AG04450 (cell line): ENCODE measurements around the gene SRGAP3. TPM values are rescaled to one million over a fixed set of nuclear protein-coding genes. Genes with fewer than 3 reads are reported as not detected.

Experiments
- CTCF ChIA-PET: fragments of 300-600, 350-600 bp; formaldehyde crosslinking; extraction: SDS; loops from one replicate; lab custom pipeline; 2022; ENCODE audit warnings: antibody characterized with exemption, inconsistent platforms; lab: Charles Lee
- POLR2A ChIA-PET: fragments of 350-600 bp; formaldehyde crosslinking; extraction: SDS; loops from one replicate; lab custom pipeline; 2021; ENCODE audit warnings: antibody characterized with exemption, inconsistent platforms; lab: Yijun Ruan, JAX
- DNase-seq: peaks from one replicate; pipeline ENCODE4 v3.0.0-alpha.2; 2011; ENCODE audit warnings: low read depth, low spot score
- H3K27ac ChIP-seq: one replicate; pipeline ENCODE4 v1.5.1; 2012; ENCODE audit warnings: low read depth, low read length, control low read depth
- H3K27me3 ChIP-seq: one replicate; pipeline ENCODE4 v1.6.0; 2012; ENCODE audit warnings: low read length; ENCODE audit not compliant: control insufficient read depth, insufficient read depth
- H3K4me3 ChIP-seq: 2 replicates; pipeline ENCODE4 v1.5.1; 2011; ENCODE audit warnings: mild to moderate bottlenecking, low read depth, low read length, control low read depth
- H3K9me3 ChIP-seq: 2 replicates; pipeline ENCODE4 v1.5.1; 2012; ENCODE audit warnings: low read length; ENCODE audit not compliant: control insufficient read depth, insufficient read depth
- CTCF ChIP-seq: IDR thresholded peaks from 2 replicates; pipeline ENCODE4 v1.5.1; 2011; ENCODE audit warnings: low read depth, low read length, control low read depth, inconsistent platforms
- polyA plus RNA-seq: library from polyadenylated mRNA; depleted of rRNA; stranded (reverse); fragments of >200 nt; gene quantifications from 2 replicates; pipeline ENCODE4 v1.2.3, GENCODE V29; 2011

SRGAP3 gene
- polyA plus RNA-seq, 1 experiment = 0.61 TPM

- no peak overlapping the region for H3K4me3 ChIP-seq
- H3K9me3 ChIP-seq = peaks cover 3% of the 10 kb centered on the region
- peaks cover 33% of the 10 kb centered on the region for H3K27me3 ChIP-seq
- DNase-seq = no peak
- CTCF ChIA-PET = interaction anchor here (0.7 to 1.8 kb wide), 3 partner anchors 11 to 320 kb away, joined by 3 to 6 read pairs (median 4); no protein-coding TSS in a partner anchor
- no peak overlapping the region for H3K27ac ChIP-seq
- POLR2A ChIA-PET = no interaction called here
- TF ChIP-seq CTCF = no peak
These were observed 266.4 kb downstream of the SRGAP3 start for GRCh38 chr3:8983026-8983425.

- no peak for TF ChIP-seq CTCF
- ChIA-PET CTCF (interaction anchor here (0.7 to 1.8 kb wide), 2 partner anchors 11 to 32 kb away, joined by 3 to 6 read pairs; no protein-coding TSS in a partner anchor), POLR2A (interaction anchor here (0.6 kb wide), 1 partner anchor 92 kb away, joined by 3 read pairs; no protein-coding TSS in a partner anchor)
These were observed 266.9 kb downstream of the SRGAP3 start for GRCh38 chr3:8982509-8982908.

GRCh38 chr3:8981700-8982099 is 267.7 kb downstream of the SRGAP3 start:
- H3K27ac ChIP-seq = no peak overlapping the region
- H3K27me3 ChIP-seq = peaks cover 35% of the 10 kb centered on the region
- no peak for DNase-seq
- ChIA-PET POLR2A (no interaction called here), CTCF (interaction anchor here (0.8 kb wide), 1 partner anchor 15 kb away, joined by 3 read pairs; no protein-coding TSS in a partner anchor)
- peaks cover 3% of the 10 kb centered on the region for H3K9me3 ChIP-seq
- H3K4me3 ChIP-seq = no peak overlapping the region
- TF ChIP-seq CTCF = no peak

More at GRCh38 chr3:8982509-8982908, 266.9 kb downstream of the SRGAP3 start:
- Histone ChIP-seq H3K27ac (no peak overlapping the region), H3K9me3 (peaks cover 3% of the 10 kb centered on the region), H3K27me3 (peaks cover 33% of the 10 kb centered on the region), H3K4me3 (no peak overlapping the region)
- no peak for DNase-seq

GRCh38 chr3:8981296-8981695 is 268.1 kb downstream of the SRGAP3 start:
- TF ChIP-seq CTCF = no peak
- Histone ChIP-seq H3K27ac (no peak overlapping the region), H3K27me3 (peaks cover 35% of the 10 kb centered on the region), H3K9me3 (peaks cover 3% of the 10 kb centered on the region), H3K4me3 (no peak overlapping the region)
- POLR2A ChIA-PET = no interaction called here
- CTCF ChIA-PET = interaction anchor here (0.8 kb wide), 2 partner anchors 15 to 86 kb away, joined by 3 read pairs; no protein-coding TSS in a partner anchor
- no peak for DNase-seq

- DNase-seq = no peak
- Histone ChIP-seq H3K27ac (no peak overlapping the region), H3K4me3 (no peak overlapping the region), H3K9me3 (peaks cover 3% of the 10 kb centered on the region), H3K27me3 (peaks cover 35% of the 10 kb centered on the region)
- POLR2A ChIA-PET = no interaction called here
- CTCF ChIA-PET = interaction anchor here (0.8 to 1.7 kb wide), 3 partner anchors 8 to 86 kb away, joined by 3 to 4 read pairs (median 3); no protein-coding TSS in a partner anchor
- no peak for TF ChIP-seq CTCF
These were observed 268.6 kb downstream of the SRGAP3 start for GRCh38 chr3:8980756-8981257.
